Body of pancreas (tissue), 4 donors: ENCODE data around the gene HLA-C.

Experiments
- CTCF ChIP-seq, 7 experiments: fragments of 450-650 bp in 4 of 7; fragments of 200-600 bp in 3 of 7; sonication (generic) in 3 of 7; IDR thresholded peaks; one replicate each; pipeline ENCODE4 v1.5.1; 2016 to 2019; ENCODE audit warnings: antibody characterized with exemption in 7 of 7
- POLR2A ChIP-seq, 3 donors: fragments of 450-650 bp; IDR thresholded peaks; one replicate each; pipeline ENCODE4 v1.6.1; 2016; ENCODE audit warnings: antibody characterized with exemption in 3 of 3, mild to moderate bottlenecking in 2 of 3

GRCh38 chr6:31251261-31251660 is 20.6 kb downstream of the HLA-C start:
- no peak for TF ChIP-seq CTCF (IDR thresholded peaks at IDR 0.05)
- no peak for TF ChIP-seq POLR2A (IDR thresholded peaks at IDR 0.05)
